GM18499 (cell line): ENCODE measurements around the gene MCM9.

Experiments used
- ATAC-seq: cut with Tn5 transposase; IDR thresholded peaks from one replicate; pipeline ENCODE4 v1.9.1; 2021; ENCODE audit warnings: moderate number of reproducible peaks; ENCODE audit not compliant: insufficient read depth, unreplicated experiment

Gene MCM9

GRCh38 chr6:118934461-118935330 lies at the start of gene MCM9:
MCM9 (minus strand) TSS chr6:118935159; CDS start chr6:118931723, 3,436 bp downstream.
- peak; percentile 94 for ATAC-seq

GRCh38 chr6:118984342-118984741 lies 49.4 kb upstream of the MCM9 start:
- ATAC-seq = no peak

GRCh38 chr6:118982575-118982911 lies 47.6 kb upstream of the MCM9 start:
- no peak for ATAC-seq

DNA sequence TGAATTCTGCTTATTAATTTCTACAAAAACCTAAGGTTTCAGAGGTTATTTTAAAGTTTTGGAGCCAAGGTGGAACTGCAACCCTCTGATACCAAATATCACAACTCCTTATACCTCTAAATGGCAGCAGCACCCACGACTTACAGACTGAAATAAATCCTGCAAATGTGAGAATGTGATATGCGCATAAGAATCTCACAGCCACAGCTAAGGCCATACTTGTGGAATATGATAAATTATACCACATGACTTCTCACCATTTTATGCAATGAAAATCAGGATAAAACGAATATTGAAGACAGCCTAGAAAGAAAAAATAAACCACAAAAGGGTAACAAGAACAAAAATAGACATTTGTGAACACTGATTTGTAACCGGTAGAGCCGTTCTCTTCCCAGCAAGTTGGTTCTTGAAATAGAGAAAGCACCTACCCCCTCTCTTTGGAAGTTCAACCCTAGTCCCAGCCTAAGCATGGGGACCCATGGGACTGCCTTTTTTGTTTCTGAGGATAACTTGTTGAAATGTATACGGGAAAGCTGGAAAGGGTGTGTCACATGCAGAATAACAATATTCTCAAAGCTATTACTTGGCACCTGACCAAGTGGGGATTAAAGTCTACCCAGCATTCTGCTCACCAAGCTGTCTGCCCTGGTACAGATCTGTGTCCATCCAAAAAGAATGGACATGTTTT lies 47.1 kb upstream of the MCM9 start:
- ATAC-seq = no peak

GRCh38 chr6:118980063-118980462 lies 45.1 kb upstream of the MCM9 start:
- ATAC-seq = no peak

GRCh38 chr6:118974790-118975189 lies 39.8 kb upstream of the MCM9 start:
- no peak for ATAC-seq

DNA sequence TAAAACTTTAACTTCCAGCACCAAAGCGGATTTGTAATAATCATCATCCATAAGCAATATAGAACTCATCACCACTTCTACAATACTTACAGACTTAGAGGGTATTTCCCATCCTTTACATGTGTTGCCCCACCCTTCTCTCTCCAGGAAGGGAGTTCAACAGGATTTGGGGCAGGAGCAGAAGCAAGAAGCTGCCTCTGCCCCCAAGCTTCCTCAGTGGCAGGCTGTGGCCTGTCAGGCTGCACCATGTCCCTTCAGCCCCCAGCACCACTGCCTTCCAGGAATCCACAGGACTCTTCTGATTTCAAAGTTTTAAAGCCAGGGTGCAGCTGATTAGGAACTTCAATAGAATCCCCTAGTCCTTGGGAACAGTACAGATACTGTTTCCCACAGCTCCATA lies 36.7 kb upstream of the MCM9 start:
- no peak for ATAC-seq

GRCh38 chr6:118970866-118971265 lies 35.9 kb upstream of the MCM9 start:
- ATAC-seq = no peak

DNA sequence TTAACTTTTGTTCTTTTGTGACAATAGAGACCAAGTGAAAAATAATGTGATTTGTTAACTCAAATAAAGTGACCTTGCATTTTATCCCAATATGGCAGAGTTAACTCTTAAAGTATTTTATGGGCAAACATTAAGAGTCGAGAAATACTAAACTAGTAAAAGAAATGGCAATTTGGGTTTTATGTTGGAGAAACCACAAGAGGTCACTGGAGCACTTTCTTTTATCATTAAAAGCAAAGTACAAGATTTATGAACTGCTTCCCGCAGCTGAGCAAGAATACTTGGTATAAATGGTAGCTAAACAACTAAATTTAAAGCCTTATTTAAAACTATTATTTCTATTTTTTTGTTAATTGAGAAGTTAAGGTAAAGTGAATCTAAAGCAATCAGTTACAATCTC lies 33.5 kb upstream of the MCM9 start:
- ATAC-seq = no peak

DNA sequence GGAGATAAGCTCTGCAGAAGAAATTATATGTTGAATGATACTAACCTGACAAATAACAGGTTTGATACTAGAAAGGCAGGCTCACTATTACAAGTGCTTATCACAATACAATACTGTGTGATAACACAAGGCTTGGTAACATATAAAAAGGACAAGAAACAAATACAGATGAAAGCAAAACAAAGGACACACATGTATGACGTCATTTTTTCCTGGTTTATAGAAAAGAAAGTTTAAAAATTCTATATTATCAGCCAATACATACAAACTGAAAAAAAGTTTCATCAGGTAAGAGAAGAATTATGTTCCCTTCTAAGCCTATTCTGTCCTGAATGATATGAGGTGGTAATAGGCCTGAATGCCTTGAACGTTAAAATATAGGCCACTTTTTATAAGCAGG lies 32.3 kb upstream of the MCM9 start:
- ATAC-seq = no peak

- ATAC-seq = no peak
Observed at GRCh38 chr6:118965843-118966370, 30.9 kb upstream of the MCM9 start.

- no peak for ATAC-seq
Observed at GRCh38 chr6:118965371-118965770, 30.4 kb upstream of the MCM9 start.

- ATAC-seq = no peak
Observed at GRCh38 chr6:118963003-118963402, 28.0 kb upstream of the MCM9 start.

GRCh38 chr6:118959903-118960302 lies 24.9 kb upstream of the MCM9 start:
- no peak for ATAC-seq

GRCh38 chr6:118953391-118953790 lies 18.4 kb upstream of the MCM9 start:
- ATAC-seq = no peak

DNA sequence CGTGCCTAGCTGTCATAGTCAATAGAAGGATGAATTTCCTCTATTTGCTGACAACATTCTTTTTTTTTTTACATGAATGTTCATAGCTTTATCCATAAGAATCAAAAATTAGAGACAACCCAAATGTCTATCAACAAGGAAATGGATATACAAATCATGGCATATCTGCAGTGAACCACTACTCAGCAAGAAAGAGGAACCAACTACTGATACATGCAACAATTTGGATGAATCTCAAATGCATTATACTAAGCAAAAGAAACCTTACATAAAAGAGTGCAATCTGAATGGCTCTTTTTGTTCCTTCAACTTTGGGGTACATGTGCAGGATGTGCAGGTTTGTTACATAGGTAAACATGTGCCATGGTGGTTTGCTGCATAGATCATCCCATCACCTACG lies 17.7 kb upstream of the MCM9 start:
- ATAC-seq = no peak

DNA sequence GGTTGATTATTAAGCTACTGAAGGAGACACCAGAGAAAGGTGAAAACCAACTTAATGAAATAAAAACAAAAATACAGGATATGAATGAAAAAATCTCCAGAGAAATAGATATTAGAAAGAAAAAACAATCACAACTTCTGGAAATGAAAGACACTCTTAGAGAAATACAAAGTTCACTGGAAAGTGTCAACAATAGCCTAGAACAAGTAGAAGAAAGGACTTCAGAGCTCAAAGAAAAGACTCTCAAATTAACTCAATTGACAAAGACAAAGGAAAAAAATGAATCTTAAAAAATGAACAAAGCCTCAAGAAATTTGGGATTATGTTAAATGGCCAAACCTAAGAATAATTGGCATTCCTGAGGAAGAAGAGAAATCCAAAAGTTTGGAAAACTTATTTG lies 10.3 kb upstream of the MCM9 start:
- ATAC-seq = no peak

DNA sequence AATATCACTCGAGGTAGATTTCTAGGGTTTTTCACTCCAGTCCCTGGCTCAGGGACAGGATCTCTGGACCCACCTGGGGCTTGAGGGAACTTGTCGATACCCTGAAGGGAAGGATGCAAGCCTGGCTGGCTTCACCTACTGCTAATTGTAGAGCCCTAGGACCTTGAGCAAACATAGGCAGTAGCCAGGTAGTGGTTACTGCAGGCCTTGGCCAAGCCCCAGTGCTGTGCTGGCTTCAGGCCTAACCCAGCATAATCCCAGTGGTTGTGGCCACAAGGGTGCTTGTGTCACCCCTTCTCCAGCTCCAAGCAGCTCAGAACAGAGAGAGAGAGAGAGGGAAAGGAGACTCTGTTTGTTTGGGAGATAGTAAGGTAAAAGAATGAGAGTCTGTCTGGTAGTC lies 5.8 kb upstream of the MCM9 start:
- no peak for ATAC-seq

GRCh38 chr6:118939683-118940082 lies 4.7 kb upstream of the MCM9 start:
- ATAC-seq = no peak

GRCh38 chr6:118935978-118936703 lies 1.2 kb upstream of the MCM9 start:
- no peak for ATAC-seq

GRCh38 chr6:118935331-118935668 lies 341 bp upstream of the MCM9 start:
- ATAC-seq = peak; percentile 22
